OCI-LY1 (cell line): ENCODE measurements around the gene CX3CL1.

Experiments used
- EZH2 ChIP-seq: fragments of 200-600 bp; sonication (generic), shearing (Covaris generic); IDR thresholded peaks from 2 replicates; pipeline ENCODE4 v1.8.0; 2017; ENCODE audit warnings: borderline replicate concordance, mixed run types, mild to moderate bottlenecking, antibody characterized with exemption, low read length, moderate library complexity, mixed read lengths
- TF ChIP-seq, protein P1 (sequence below): fragments of 200-600 bp; sonication (generic), shearing (Covaris generic); IDR thresholded peaks from 2 replicates; pipeline ENCODE4 v1.5.1; 2017; ENCODE audit warnings: mild to moderate bottlenecking, antibody characterized with exemption, low read length, moderate library complexity, mixed read lengths

DNA sequence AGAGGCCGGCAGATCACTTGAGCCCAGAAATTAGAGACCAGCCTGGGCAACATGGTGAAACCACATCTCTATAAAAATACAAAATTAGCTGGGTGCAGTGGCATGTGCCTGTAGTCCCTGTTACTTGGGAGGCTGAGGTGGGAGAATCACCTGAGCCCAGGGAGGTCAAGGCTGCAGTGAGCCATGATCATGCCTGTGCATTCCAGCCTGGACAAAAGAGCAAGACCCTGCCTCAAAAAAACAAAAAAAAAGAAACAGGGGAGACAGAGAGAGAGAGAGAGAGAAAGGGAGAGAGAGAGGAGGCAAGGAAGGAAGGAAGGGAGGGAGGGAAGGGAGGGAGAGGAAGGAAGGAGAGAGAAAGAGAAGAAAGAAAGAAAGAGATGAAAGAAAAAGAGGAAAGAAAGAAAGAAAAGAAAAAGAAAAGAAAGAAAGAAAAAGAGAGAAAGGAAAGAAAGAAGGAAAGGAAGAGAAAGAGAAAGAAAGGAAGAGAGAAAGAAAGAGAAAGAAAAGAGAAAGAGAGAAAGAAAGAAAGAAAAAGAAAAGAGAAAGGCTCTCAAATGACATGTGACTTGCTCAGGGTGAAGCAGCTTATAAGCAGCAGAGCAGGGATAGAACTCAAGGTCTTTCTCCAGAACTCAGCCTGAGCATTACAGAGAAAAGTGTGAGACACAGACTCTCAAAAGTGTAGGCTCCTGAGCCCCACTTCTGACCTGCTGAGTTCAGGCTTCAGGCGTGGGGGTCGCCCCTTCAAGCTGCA lies 15.5 kb downstream of the CX3CL1 start:
- TF ChIP-seq, protein P1, sequence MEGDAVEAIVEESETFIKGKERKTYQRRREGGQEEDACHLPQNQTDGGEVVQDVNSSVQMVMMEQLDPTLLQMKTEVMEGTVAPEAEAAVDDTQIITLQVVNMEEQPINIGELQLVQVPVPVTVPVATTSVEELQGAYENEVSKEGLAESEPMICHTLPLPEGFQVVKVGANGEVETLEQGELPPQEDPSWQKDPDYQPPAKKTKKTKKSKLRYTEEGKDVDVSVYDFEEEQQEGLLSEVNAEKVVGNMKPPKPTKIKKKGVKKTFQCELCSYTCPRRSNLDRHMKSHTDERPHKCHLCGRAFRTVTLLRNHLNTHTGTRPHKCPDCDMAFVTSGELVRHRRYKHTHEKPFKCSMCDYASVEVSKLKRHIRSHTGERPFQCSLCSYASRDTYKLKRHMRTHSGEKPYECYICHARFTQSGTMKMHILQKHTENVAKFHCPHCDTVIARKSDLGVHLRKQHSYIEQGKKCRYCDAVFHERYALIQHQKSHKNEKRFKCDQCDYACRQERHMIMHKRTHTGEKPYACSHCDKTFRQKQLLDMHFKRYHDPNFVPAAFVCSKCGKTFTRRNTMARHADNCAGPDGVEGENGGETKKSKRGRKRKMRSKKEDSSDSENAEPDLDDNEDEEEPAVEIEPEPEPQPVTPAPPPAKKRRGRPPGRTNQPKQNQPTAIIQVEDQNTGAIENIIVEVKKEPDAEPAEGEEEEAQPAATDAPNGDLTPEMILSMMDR, result no peak
- no peak for TF ChIP-seq EZH2
